ENCODE data around the gene ACSL3.
A peak's percentile ranks its signal among the peaks of the same experiment; 100 is the strongest.
"Not testable (repeated sequence)": the region's sequence is repeated elsewhere in the genome, so short reads cannot be mapped to it uniquely, and the experiment has no call there.

ACSL3 gene

DNA sequence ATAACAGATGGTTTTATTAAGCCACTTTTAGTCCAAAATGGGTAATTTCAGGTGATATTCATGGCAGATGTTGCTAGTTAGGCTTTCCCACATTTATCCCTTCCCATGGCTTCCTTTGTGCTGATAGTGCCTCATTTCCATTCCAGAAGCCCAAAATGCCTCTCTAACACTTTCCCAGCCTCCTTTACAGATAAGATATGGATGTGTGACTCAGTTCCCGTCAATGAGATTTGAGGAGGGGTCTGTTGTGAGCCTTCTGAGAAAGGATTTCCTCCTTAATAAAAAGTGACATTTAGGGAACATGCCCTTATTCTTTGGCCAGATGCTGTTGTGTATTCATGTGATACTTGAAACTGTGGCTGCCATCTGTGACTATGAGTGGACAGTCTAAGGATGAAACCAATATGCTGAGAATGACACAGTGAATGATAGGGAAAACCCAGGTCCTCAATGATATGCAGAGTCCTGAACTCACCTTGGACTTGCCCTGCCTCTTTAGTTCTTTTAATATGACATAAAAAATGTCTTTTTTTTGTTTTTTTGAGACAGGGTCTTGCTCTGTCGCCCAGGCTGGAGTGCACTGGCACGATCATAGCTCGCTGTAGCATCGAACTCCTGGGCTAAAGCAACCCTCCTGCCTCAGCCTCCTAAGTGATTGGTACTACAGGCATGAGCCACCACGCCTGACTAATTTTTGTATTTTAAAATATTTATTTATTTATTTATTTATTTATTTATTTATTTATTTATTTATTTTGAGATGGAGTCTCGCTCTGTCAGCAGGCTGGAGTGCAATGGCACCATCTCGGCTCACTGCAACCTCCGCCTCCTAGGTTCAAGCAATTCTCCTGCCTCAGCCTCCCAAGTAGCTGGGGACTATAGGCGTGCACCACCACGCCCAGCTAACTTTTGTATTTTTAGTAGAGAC, 5.8 kb upstream of the ACSL3 start:
- Histone ChIP-seq H3K9ac (ENCODE audit: low read depth, low read length) (no peak overlapping the region), H3K4me1 (ENCODE audit: insufficient read depth, low read length) (peaks cover 7% of the 10 kb centered on the region), H3K27ac (ENCODE audit: low read depth, low read length) (no peak overlapping the region), H3K27me3 (ENCODE audit: insufficient read depth, low read length) (no peaks in the 10 kb centered on the region), H3K9me3 (ENCODE audit: insufficient read depth, low read depth, low read length) (no peaks in the 10 kb centered on the region), H3K36me3 (ENCODE audit: insufficient read depth, low read length) (no peaks in the 10 kb centered on the region), H3K4me3 (ENCODE audit: low read length) (no peak overlapping the region)
- WGBS, result 94% methylated on average over 10 of the region's 11 CpGs

DNA sequence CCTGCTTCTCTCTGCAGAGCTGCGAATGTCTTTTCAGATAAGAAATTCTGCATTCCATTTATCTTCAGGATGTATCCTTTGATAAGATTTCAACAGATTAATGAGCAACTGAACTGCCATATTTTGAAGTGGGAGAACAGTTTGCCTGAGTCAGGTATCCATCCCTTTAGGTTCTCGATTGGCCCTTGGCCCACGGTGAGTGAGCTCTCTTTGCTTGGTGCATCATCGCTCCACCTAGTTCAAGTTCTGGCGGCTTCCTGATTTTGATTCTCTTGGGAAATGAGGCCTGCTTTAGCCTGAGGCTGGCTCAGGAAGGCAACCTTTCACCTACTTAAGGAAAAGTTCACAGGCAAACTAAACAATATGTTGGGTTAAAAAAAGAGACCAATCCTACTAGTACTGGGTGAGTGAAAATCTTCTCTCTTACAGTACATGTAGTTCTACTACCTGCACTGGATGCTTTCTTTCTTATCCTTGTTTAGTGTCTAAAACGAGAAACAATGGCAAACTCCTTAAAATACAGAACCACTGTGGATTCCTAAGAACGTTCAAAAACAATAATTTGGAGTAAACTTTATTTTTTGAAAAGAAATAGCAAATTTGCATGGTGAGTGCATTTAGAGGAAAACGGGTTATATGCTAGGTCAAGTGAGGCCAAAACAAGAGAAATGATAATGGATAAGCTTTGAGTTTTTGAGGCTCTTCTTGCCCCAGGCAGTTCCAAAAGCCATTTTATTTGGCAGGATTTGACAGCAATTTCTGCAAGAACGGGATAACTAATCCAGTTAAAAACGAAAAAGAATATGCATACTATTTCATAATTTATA, 837 bp upstream of the ACSL3 start:
- Histone ChIP-seq H3K36me3 (ENCODE audit: insufficient read depth, low read length) (no peaks in the 10 kb centered on the region), H3K4me1 (ENCODE audit: insufficient read depth, low read length) (peaks cover 43% of the 10 kb centered on the region), H3K9ac (ENCODE audit: low read depth, low read length) (0 out of 2 replicates have a peak overlapping the region, but pooled peaks have one; percentile 0), H3K27ac (ENCODE audit: low read depth, low read length) (no peak overlapping the region), H3K9me3 (ENCODE audit: insufficient read depth, low read depth, low read length) (no peaks in the 10 kb centered on the region), H3K27me3 (ENCODE audit: insufficient read depth, low read length) (no peaks in the 10 kb centered on the region), H3K4me3 (ENCODE audit: low read length) (peak overlapping the region; percentile 54)
- WGBS, result 36% methylated on average over 9 of the region's 10 CpGs

DNA sequence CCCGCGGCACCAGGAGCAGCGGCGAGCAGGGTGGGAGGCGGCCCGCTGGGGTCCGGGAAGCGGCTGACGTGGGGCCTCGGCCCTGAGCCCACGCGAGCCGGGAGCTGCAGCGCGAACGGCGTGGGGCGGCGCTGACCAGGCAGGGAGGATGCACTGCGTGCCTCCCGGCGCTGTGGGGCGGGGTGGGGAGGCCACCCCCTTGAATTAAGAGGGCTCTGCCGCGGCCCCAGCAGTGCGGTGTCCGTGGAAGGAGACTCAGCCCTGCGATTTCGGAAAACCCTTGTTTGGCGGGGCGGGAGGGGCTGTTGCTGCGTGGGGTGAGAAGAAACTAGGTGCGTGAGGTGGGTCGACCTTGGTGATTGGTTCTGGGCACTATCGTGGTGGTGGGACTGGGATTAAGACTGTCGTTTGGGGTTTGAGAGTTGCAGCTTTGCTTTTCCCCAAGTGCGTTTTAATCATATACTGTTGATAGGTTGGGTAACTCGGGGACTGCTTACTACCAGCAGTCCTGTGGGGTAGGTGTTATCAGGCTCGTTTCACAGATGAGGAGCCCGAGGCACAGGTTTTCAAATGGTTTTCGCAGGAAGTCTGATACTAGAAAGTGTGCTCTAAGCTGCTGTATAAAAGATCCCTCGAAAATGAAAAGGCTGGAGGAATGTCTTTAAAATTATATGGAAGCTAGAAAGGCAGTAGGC, 722 bp downstream of the ACSL3 start:
- H3K27me3 ChIP-seq (ENCODE audit: insufficient read depth, low read length), result no peaks in the 10 kb centered on the region
- H3K9ac ChIP-seq (ENCODE audit: low read depth, low read length), result peak overlapping the region; percentile 93
- H3K4me3 ChIP-seq (ENCODE audit: low read length), result peak overlapping the region; percentile 92
- H3K27ac ChIP-seq (ENCODE audit: low read depth, low read length), result peak overlapping the region; percentile 94; the same call in 1 of the 2 replicates
- WGBS, result under 1% methylated on average over 42 of the region's 42 CpGs
- H3K4me1 ChIP-seq (ENCODE audit: insufficient read depth, low read length), result peaks cover 54% of the 10 kb centered on the region
- no peaks in the 10 kb centered on the region for H3K36me3 ChIP-seq (ENCODE audit: insufficient read depth, low read length)
- H3K9me3 ChIP-seq (ENCODE audit: insufficient read depth, low read depth, low read length), result no peaks in the 10 kb centered on the region

DNA sequence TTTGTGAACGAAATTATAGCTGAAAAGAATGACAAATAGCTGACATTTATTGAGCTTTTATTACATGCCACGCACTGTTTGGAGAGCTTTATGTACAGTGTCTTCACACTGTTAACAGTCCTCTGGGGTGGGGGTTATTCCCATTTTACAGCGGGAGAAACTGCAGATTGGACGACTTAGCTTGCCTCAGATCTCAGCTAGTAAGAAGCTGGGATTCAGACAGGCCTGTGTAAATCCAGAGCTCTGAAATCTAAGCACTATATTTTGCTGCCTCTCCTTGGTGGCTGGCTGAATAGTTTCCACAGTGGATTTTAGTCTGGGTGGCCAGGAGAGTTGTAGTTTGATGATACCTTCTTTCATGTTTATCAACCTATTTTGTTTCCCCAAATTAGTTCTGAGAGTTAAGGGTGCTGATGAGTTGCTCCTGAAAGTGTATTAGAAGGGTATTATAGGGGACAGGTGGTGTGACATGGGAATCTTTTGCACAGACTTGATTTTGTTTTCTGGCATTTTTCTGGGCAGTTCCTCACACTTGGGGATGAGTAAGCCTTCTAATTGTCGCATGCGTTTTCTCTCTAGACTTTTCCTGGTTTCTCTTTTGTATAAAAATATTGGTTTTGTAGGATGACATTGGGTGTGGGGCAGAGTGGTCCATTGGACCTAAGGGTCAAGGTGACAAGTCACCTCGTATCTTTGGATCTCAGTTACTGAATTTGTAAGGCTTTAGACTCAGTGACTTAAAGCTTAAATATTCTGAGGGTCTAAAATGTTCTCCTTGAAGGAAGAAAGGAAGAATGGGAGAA, 1.5 kb downstream of the ACSL3 start:
- H3K27ac ChIP-seq (ENCODE audit: low read depth, low read length), result no peak overlapping the region

DNA sequence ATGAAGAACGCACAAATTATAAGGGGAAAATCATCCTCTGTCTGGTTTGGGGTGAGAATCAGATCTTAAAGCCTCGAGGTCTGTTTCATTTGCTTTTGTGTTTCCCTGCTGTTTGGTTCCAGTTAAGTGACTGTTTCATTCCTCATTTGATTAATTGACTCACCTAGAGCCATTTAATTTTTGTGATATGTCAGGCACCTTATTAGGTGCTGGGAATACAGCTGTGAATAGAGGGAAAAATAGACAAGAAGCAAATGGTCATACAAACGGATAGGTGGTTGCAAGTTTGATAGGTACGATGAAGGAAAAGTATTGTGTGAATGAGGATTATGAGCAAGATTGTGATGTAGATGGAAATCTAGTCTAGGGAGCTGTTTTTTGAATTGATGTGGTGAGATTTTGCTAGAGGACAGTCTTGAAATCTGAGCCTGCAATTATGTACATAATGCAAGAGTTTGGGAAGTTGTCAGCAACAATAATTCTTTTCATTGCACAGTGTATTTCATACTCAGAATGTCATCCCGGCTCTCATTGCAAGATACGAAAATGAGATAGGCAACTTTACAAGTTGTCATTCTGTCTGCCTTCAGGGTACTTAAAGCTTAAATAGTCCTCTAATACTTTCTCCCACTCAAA, 2.2 kb downstream of the ACSL3 start:
- Histone ChIP-seq H3K4me1 (ENCODE audit: insufficient read depth, low read length) (peaks cover 57% of the 10 kb centered on the region), H3K36me3 (ENCODE audit: insufficient read depth, low read length) (no peaks in the 10 kb centered on the region), H3K9ac (ENCODE audit: low read depth, low read length) (no peak overlapping the region), H3K9me3 (ENCODE audit: insufficient read depth, low read depth, low read length) (no peaks in the 10 kb centered on the region), H3K4me3 (ENCODE audit: low read length) (peak overlapping the region; percentile 92), H3K27me3 (ENCODE audit: insufficient read depth, low read length) (no peaks in the 10 kb centered on the region), H3K27ac (ENCODE audit: low read depth, low read length) (no peak overlapping the region)
- 73% methylated on average over 6 of the region's 6 CpGs for WGBS

More for the DNA sequence above, 1.5 kb downstream of the ACSL3 start:
- Histone ChIP-seq H3K4me3 (ENCODE audit: low read length) (peak overlapping the region; percentile 92), H3K4me1 (ENCODE audit: insufficient read depth, low read length) (peaks cover 56% of the 10 kb centered on the region), H3K27me3 (ENCODE audit: insufficient read depth, low read length) (no peaks in the 10 kb centered on the region), H3K36me3 (ENCODE audit: insufficient read depth, low read length) (no peaks in the 10 kb centered on the region), H3K9me3 (ENCODE audit: insufficient read depth, low read depth, low read length) (no peaks in the 10 kb centered on the region), H3K9ac (ENCODE audit: low read depth, low read length) (peak overlapping the region; percentile 93)
- WGBS, result 17% methylated on average over 7 of the region's 7 CpGs

DNA sequence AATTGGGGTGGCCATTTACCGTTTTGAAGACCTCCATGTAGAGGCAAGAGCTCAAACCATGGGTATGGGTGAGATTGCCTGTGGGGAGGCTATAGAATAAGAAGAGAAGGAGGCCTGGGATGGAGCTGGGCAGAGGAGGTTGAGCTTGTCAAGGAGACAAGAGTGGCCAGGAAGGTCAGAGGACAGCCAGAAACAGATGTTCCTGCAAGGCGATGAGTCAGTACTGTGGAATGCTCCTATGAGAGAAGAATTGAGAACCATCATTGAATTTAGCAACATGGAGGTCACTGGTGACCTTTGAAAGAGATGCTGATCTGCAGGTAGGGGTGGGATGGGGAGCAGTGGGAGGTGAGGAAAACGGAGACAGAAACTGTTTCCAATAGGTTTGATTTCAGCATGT, 3.5 kb downstream of the ACSL3 start:
- H3K4me3 ChIP-seq (ENCODE audit: low read length), result no peak overlapping the region; the same call in 1 of the 2 replicates
- H3K36me3 ChIP-seq (ENCODE audit: insufficient read depth, low read length), result no peaks in the 10 kb centered on the region
- peak overlapping the region; percentile 50; the same call in 1 of the 2 replicates for H3K27ac ChIP-seq (ENCODE audit: low read depth, low read length)
- WGBS, result 46% methylated on average over 3 of the region's 3 CpGs
- no peaks in the 10 kb centered on the region for H3K27me3 ChIP-seq (ENCODE audit: insufficient read depth, low read length)
- H3K4me1 ChIP-seq (ENCODE audit: insufficient read depth, low read length), result peaks cover 62% of the 10 kb centered on the region
- no peak overlapping the region for H3K9ac ChIP-seq (ENCODE audit: low read depth, low read length)
- H3K9me3 ChIP-seq (ENCODE audit: insufficient read depth, low read depth, low read length), result no peaks in the 10 kb centered on the region

DNA sequence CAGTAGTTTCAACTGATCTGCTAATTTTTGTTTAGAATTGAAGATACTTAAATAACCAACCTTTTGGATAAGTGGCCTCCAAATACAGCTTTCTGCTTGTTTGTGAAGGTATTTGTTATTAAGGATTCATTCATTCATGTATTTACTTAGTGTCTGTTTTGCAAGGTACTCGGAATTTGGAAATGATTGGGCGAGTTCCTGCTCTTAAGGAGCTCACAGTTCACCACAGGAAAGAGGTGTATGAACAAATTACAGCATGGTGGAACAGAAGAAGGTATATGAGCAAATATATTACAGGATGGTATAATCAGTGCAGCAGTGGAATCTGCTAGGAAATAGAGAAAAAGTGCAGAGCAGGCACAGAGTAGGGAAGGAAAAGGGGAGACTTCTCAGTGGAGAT, 4.5 kb downstream of the ACSL3 start:
- H3K4me1 ChIP-seq (ENCODE audit: insufficient read depth, low read length), result peaks cover 62% of the 10 kb centered on the region

DNA sequence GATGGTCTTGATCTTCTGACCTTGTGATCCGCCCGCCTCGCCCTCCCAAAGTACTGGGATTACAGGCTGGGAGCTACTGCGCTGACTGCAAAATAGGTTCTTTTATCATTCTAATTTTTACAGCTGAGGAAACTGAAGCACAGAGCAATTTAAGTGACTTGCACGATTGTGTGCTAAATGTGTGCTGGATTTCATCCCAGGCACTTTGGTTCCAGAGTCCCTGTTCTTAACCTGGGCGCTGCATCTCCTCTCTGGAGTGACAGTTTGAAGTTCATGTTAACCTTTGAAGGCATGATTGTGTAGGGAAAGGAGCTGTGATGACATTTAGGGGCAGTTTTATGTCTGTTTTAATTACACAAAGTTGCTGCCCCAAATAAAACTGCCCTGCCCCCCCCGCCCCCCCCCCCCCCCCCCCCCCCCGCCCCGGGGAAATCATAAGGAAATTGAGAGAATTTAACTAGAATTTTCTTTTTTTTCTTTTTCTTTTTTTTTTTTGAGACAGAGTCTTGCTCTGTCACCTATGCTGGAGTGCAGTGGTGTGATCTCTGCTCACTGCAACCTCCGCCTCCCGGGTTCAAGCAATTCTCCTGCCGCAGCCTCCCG, 5.6 kb downstream of the ACSL3 start:
- 83% methylated on average over 9 of the region's 13 CpGs for WGBS
- no peaks in the 10 kb centered on the region for H3K9me3 ChIP-seq (ENCODE audit: insufficient read depth, low read depth, low read length)
- no peak overlapping the region for H3K9ac ChIP-seq (ENCODE audit: low read depth, low read length)
- no peaks in the 10 kb centered on the region for H3K27me3 ChIP-seq (ENCODE audit: insufficient read depth, low read length)
- H3K4me3 ChIP-seq (ENCODE audit: low read length), result no peak overlapping the region
- H3K4me1 ChIP-seq (ENCODE audit: insufficient read depth, low read length), result peaks cover 70% of the 10 kb centered on the region
- no peaks in the 10 kb centered on the region for H3K36me3 ChIP-seq (ENCODE audit: insufficient read depth, low read length)
- H3K27ac ChIP-seq (ENCODE audit: low read depth, low read length), result no peak overlapping the region

More for the DNA sequence above, 4.5 kb downstream of the ACSL3 start:
- Histone ChIP-seq H3K4me3 (ENCODE audit: low read length) (no peak overlapping the region), H3K36me3 (ENCODE audit: insufficient read depth, low read length) (no peaks in the 10 kb centered on the region), H3K27ac (ENCODE audit: low read depth, low read length) (no peak overlapping the region), H3K27me3 (ENCODE audit: insufficient read depth, low read length) (no peaks in the 10 kb centered on the region), H3K9me3 (ENCODE audit: insufficient read depth, low read depth, low read length) (no peaks in the 10 kb centered on the region), H3K9ac (ENCODE audit: low read depth, low read length) (no peak overlapping the region; the same call in 1 of the 2 replicates)
- 88% methylated on average over 2 of the region's 2 CpGs for WGBS

DNA sequence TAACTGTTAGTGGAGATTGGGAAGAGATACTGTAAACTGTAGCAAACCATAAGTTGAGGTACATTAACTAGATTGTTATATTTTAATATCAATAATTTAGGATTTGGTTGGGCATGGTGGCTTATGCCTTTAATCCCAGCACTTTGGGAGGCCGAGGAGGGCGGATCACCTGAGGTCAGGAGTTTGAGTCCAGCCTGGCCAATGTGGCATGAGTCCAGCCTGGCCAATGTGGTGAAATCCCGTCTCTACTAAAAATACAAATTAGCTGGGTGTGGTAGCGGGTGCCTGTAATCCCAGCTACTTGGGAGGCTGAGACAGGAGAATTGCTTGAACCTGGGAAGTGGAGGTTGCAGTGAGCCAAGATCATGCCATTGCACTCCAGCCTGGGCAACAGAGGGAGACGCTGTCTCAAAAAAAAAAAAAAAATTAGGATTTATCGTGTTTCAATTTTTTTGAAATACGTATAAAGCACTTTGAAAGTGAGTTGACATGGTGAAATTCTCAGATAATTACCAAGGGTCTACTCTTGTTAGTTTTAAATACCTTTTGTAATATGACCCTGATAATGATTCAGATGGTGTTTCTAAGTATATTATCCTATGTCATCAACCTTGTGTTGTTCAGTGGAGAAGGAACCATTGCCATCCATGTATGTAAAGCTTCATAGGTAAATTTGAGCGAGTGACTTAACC, 7.9 kb downstream of the ACSL3 start:
- not testable (repeated sequence) for H3K4me3 ChIP-seq (ENCODE audit: low read length); H3K27ac ChIP-seq (ENCODE audit: low read depth, low read length); H3K27me3 ChIP-seq (ENCODE audit: insufficient read depth, low read length); H3K36me3 ChIP-seq (ENCODE audit: insufficient read depth, low read length); H3K9me3 ChIP-seq (ENCODE audit: insufficient read depth, low read depth, low read length); H3K9ac ChIP-seq (ENCODE audit: low read depth, low read length)
- 96% methylated on average over 8 of the region's 8 CpGs for WGBS
- H3K4me1 ChIP-seq (ENCODE audit: insufficient read depth, low read length), result peaks cover 53% of the 10 kb centered on the region

Data from HUES64 (cell line).